Gastroesophageal sphincter (tissue), 4 donors: ENCODE results near the gene ARID5B. TPM values are rescaled to one million over a fixed set of nuclear protein-coding genes. Genes with fewer than 3 reads are reported as not detected.
"Not testable (repeated sequence)": the region's sequence is repeated elsewhere in the genome, so short reads cannot be mapped to it uniquely, and the experiment has no call there.

Source experiments
- ATAC-seq: fragments of 150-250 bp; one replicate; pipeline ENCODE4 v1.9.1; 2016; ENCODE audit warnings: mild to moderate bottlenecking, moderate library complexity
- H3K27ac ChIP-seq, 4 donors: fragments of 200-600 bp; sonication (generic) in 3 of 4; 1 replicate in 3 of 4; 2 replicates in 1 of 4; pipeline ENCODE4 v1.5.1; 2016 to 2019
- H3K27me3 ChIP-seq: fragments of 200-600 bp; sonication (generic); one replicate; pipeline ENCODE4 v1.5.1; 2019
- H3K36me3 ChIP-seq, 2 donors: fragments of 200-600 bp; sonication (generic); one replicate each; pipeline ENCODE4 v1.5.1; 2019; ENCODE audit warnings: control low read depth in 1 of 2
- H3K4me1 ChIP-seq, 3 donors: fragments of 200-600 bp; sonication (generic); 1 replicate in 2 of 3; 2 replicates in 1 of 3; pipeline ENCODE4 v1.5.1; 2016 to 2019; ENCODE audit warnings: control low read depth in 2 of 3
- H3K4me3 ChIP-seq, 2 donors: fragments of 200-600 bp; sonication (generic); one replicate each; pipeline ENCODE4 v1.5.1; 2019; ENCODE audit warnings: mild to moderate bottlenecking in 1 of 2, moderate library complexity in 1 of 2
- H3K9me3 ChIP-seq, 3 donors: fragments of 200-600 bp; sonication (generic); one replicate each; pipeline ENCODE4 v1.5.1; 2017 to 2019; ENCODE audit warnings: control low read depth in 2 of 3
- EP300 ChIP-seq: sonication (generic); formaldehyde crosslinking; IDR thresholded peaks from one replicate; pipeline ENCODE4 v1.6.1; 2017; ENCODE audit warnings: antibody characterized with exemption, mild to moderate bottlenecking
- POLR2A ChIP-seq, 2 donors: fragments of 450-650 bp; IDR thresholded peaks; one replicate each; pipeline ENCODE4 v1.6.1; 2017; ENCODE audit warnings: antibody characterized with exemption in 2 of 2, mild to moderate bottlenecking in 2 of 2, moderate library complexity in 1 of 2
- POLR2AphosphoS5 ChIP-seq: sonication (generic); formaldehyde crosslinking; IDR thresholded peaks from one replicate; pipeline ENCODE4 v1.6.1; 2017; ENCODE audit warnings: antibody characterized with exemption
- WGBS, 2 donors: methylation state at CpG; one replicate each; pipeline ENCODE4 v1.1.5; 2018; ENCODE audit warnings: low coverage in 1 of 2; 5-methylcytosine and 5-hydroxymethylcytosine counted together
- total RNA-seq, 4 donors: library from RNA; depleted of rRNA; stranded (reverse); fragments of >200 nt; gene quantifications; one replicate each; pipeline ENCODE4 v1.1.0, GENCODE V29; 2016
- TF ChIP-seq, protein P1 (sequence below), 4 experiments: fragments of 200-600 bp in 2 of 4; fragments of 450-650 bp in 2 of 4; sonication (generic) in 1 of 4; IDR thresholded peaks; one replicate each; pipeline ENCODE4 v1.5.1; 2017 to 2019; ENCODE audit warnings: antibody characterized with exemption in 4 of 4, mild to moderate bottlenecking in 2 of 4, moderate library complexity in 2 of 4

ARID5B gene
- total RNA-seq, 4 donors from 2014 or later, result 34.7 to 81.4 (median 62.5) TPM

DNA sequence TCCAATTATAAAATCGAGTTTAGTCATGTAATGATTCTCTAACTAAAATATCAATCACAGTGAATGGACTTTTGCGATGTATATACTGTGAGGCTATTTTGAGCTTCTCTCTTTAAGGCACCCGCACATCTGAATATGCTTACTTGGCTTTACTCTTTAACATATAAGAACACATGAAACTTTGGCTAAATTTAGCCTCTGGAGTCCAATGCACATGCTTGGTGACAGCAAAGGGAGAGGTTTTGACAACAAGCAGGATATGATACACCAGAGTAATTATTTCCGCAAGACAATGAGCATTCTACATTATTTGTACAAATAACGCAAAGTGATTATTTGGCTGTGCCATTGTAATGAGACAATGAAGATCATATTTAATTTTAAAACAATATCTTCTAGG lies 72.4 kb downstream of the ARID5B start:
- peaks cover 23 to 59% (median 26%) of the 10 kb centered on the region in 3 donors for H3K4me1 ChIP-seq
- no peak overlapping the region for H3K4me3 ChIP-seq
- WGBS, 2 donors, result 47 to 53% methylated on average over 5 of the region's 5 CpGs
- no peaks in the 10 kb centered on the region for H3K36me3 ChIP-seq
- ATAC-seq, result no peak
- peak overlapping the region in 3 of 4 donors; percentile 29 to 61 (median 38) for H3K27ac ChIP-seq
- TF ChIP-seq POLR2A (IDR thresholded peaks at IDR 0.05) (no peak), POLR2AphosphoS5 (no peak), EP300 (no peak)
- TF ChIP-seq, protein P1, sequence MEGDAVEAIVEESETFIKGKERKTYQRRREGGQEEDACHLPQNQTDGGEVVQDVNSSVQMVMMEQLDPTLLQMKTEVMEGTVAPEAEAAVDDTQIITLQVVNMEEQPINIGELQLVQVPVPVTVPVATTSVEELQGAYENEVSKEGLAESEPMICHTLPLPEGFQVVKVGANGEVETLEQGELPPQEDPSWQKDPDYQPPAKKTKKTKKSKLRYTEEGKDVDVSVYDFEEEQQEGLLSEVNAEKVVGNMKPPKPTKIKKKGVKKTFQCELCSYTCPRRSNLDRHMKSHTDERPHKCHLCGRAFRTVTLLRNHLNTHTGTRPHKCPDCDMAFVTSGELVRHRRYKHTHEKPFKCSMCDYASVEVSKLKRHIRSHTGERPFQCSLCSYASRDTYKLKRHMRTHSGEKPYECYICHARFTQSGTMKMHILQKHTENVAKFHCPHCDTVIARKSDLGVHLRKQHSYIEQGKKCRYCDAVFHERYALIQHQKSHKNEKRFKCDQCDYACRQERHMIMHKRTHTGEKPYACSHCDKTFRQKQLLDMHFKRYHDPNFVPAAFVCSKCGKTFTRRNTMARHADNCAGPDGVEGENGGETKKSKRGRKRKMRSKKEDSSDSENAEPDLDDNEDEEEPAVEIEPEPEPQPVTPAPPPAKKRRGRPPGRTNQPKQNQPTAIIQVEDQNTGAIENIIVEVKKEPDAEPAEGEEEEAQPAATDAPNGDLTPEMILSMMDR (IDR thresholded peaks at IDR 0.05), result no peak
- no peaks in the 10 kb centered on the region for H3K27me3 ChIP-seq
- H3K9me3 ChIP-seq, result no peaks in the 10 kb centered on the region

DNA sequence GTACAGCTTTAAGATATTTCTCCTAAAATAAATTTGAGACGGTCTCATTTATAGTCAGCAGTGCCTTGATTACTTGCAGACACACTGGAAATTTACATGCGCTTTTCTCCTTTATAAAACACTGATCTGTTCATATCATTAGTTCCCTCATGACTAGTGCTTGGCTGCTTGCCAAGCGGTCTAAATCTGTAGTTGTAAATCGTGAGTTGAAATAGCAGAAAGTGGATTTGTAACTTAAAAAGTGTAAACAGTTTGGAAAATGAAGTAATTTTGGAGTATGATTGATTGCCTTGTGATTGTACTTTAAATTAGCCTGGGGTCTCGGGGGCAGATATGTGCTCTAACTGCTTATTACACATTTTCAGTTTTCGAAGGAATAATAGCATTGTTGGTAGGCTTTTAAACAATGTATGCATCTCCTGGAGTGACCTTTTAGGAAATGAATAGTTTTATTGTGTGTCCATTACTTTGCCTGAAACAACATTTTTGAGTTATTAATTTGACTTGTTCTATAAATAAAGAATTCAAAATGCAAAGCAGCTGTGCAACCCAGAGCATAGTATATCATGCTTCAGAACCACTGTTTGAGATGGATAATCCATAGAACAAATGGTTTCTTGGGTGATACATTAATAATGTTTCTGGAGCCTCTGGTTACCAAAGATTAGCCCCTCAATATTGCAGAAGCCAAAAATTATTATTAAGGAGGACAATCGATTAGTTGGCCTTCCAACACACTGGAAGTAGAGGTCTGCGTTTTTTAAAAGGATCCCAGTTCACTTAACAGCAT lies 73.3 kb downstream of the ARID5B start:
- peak; percentile 48 for ATAC-seq
- H3K9me3 ChIP-seq, result no peaks in the 10 kb centered on the region
- H3K36me3 ChIP-seq, result no peaks in the 10 kb centered on the region
- H3K27me3 ChIP-seq, result no peaks in the 10 kb centered on the region
- peak overlapping the region; percentile 29 to 61 (median 44) for H3K27ac ChIP-seq
- H3K4me1 ChIP-seq, result peaks cover 23 to 61% (median 26%) of the 10 kb centered on the region in 3 donors
- 8 to 12% methylated on average over 7 to 8 of the region's 8 CpGs for WGBS, 2 donors
- H3K4me3 ChIP-seq, result no peak overlapping the region
- TF ChIP-seq, protein P1 (IDR thresholded peaks at IDR 0.05), result no peak
- TF ChIP-seq EP300 (no peak), POLR2AphosphoS5 (no peak), POLR2A (IDR thresholded peaks at IDR 0.05) (no peak)

DNA sequence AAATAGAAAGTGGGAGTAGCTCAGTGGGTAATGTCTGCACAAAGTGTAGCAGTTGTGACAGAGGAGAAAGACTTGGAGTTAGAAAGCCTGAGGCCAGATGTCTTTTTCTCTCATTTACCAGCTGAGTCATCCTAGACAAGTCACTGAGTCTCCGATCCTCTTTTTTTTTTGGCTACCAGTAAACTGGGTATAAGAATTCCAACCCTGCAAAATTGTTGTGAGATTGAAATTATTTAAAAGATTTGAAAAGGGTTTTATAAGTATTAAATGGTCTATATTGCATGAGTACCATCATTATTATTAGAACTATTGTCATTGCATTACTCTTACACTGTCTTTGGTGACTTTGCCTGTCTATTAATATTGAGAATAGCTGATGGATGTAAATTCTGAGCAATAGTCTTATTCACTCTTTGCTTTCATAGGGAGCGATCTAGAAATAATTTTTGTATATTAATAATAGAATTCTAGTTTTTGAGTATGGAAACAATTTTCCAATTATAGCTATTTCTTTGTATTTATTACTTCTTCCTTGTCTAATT lies 74.0 kb downstream of the ARID5B start:
- WGBS, 2 donors, result 57 to 65% methylated on average over 2 of the region's 2 CpGs
- no peak overlapping the region for H3K4me3 ChIP-seq
- ATAC-seq, result peak; percentile 71
- no peaks in the 10 kb centered on the region for H3K27me3 ChIP-seq
- H3K36me3 ChIP-seq, result no peaks in the 10 kb centered on the region
- no peak for TF ChIP-seq EP300
- TF ChIP-seq, protein P1 (IDR thresholded peaks at IDR 0.05), result no peak
- TF ChIP-seq POLR2A (IDR thresholded peaks at IDR 0.05), result no peak
- TF ChIP-seq POLR2AphosphoS5, result no peak
- H3K9me3 ChIP-seq, result no peaks in the 10 kb centered on the region
- peaks cover 22 to 60% (median 23%) of the 10 kb centered on the region in 3 donors for H3K4me1 ChIP-seq
- peak overlapping the region; percentile 29 to 61 (median 44) for H3K27ac ChIP-seq

DNA sequence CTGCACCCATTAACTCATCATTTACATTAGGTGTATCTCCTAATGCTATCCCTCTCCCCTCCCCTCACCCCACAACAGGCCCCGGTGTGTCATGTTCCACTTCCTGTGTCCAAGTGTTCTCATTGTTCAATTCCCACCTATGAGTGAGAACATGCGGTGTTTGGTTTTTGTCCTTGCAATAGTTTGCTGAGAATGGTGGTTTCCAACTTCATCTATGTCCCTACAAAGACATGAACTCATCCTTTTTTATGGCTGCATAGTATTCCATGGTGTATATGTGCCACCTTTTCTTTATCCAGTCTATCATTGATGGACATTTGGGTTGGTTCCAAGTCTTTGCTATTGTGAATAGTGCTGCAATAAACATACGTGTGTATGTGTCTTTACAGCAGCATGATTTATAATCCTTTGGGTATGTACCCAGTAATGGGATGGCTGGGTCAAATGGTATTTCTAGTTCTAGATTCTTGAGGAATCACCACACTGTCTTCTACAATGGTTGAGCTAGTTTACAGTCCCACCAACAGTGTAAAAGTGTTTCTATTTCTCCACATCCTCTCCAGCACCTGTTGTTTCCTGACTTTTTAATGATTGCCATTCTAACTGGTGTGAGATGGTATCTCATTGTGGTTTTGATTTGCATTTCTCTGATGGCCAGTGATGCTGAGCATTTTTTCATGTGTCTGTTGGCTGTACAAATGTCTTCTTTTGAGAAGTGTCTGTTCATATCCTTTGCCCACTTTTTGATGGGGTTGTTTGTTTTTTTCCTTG lies 75.6 kb downstream of the ARID5B start:
- ATAC-seq, H3K27ac ChIP-seq, H3K4me3 ChIP-seq, H3K27me3 ChIP-seq, H3K36me3 ChIP-seq, H3K9me3 ChIP-seq: not testable (repeated sequence)
- 82 to 92% methylated on average over 2 to 3 of the region's 3 CpGs for WGBS, 2 donors
- H3K4me1 ChIP-seq, result peaks cover 16 to 59% (median 18%) of the 10 kb centered on the region in 3 donors

DNA sequence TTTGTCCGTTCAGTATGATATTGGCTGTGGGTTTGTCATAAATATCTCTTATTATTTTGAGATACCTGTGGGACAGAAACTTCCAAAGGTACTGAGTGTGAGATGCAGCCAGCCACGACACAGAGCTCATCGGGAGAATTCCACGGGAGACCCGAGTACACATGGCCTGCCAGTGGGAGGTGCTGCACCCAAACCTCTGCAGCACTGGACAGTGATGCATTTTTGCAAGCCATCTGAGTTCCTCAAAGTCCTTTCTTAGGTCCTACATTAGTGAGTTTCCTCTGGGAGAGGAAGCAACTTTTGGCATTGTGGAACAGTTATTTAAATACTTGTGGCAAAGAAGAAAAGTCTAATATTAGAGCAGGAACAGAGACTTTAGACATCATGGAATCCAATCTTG lies 77.5 kb downstream of the ARID5B start:
- peak overlapping the region in 1 of 4 donors; percentile 12 for H3K27ac ChIP-seq
- H3K36me3 ChIP-seq, result no peaks in the 10 kb centered on the region
- no peak overlapping the region for H3K4me3 ChIP-seq
- peaks cover 10 to 49% (median 13%) of the 10 kb centered on the region in 3 donors for H3K4me1 ChIP-seq
- H3K9me3 ChIP-seq, result no peaks in the 10 kb centered on the region
- no peak for TF ChIP-seq POLR2A (IDR thresholded peaks at IDR 0.05)
- TF ChIP-seq, protein P1 (IDR thresholded peaks at IDR 0.05), result peak in 1 of 4 experiments; percentile 36
- no peaks in the 10 kb centered on the region for H3K27me3 ChIP-seq
- peak; percentile 46 for ATAC-seq
- WGBS, 2 donors, result 70 to 96% methylated on average over 2 to 4 of the region's 5 CpGs
